ENCODE measurements around the gene PXMP4.

- TF ChIP-seq CTCF (optimal IDR thresholded peaks at IDR 0.05 in 1 of 3, IDR thresholded peaks at IDR 0.05 in 1 of 3, conservative IDR thresholded peaks at IDR 0.05 in 1 of 3; ENCODE audit: extremely low read depth in 1 of 3, insufficient read depth in 2 of 3, low read length in 3 of 3) (no peak), EZH2 (IDR thresholded peaks at IDR 0.05; ENCODE audit: low read length) (no peak)
These were observed 50.9 kb downstream of the PXMP4 start for GRCh38 chr20:33669224-33669623.
